Skeletal muscle satellite cell (primary cell): ENCODE measurements around the gene PRR15.

Experiments
- H3K27me3 ChIP-seq: 2 replicates; pipeline ENCODE4 v1.7.0; 2013; ENCODE audit warnings: low read length; ENCODE audit not compliant: control insufficient read depth, insufficient read depth
- H3K36me3 ChIP-seq: 2 replicates; pipeline ENCODE4 v1.7.0; 2013; ENCODE audit warnings: mild to moderate bottlenecking, control low read depth, low read length; ENCODE audit not compliant: insufficient read depth
- H3K4me1 ChIP-seq: 2 replicates; pipeline ENCODE4 v1.7.0; 2013; ENCODE audit warnings: low read length; ENCODE audit not compliant: control insufficient read depth, insufficient read depth
- H3K4me2 ChIP-seq: 2 replicates; pipeline ENCODE4 v1.7.0; 2013; ENCODE audit warnings: mild to moderate bottlenecking, low read length
- H3K4me3 ChIP-seq: 2 replicates; pipeline ENCODE4 v1.7.0; 2013; ENCODE audit warnings: low read length
- H3K9ac ChIP-seq: 2 replicates; pipeline ENCODE4 v1.7.0; 2013; ENCODE audit warnings: mild to moderate bottlenecking, low read depth, low read length, moderate library complexity
- H3K9me3 ChIP-seq: replicated peaks from 2 replicates; pipeline ENCODE4 v1.7.0; 2013; ENCODE audit warnings: mild to moderate bottlenecking, control low read depth, low read length

PRR15 gene

GRCh38 chr7:29572558-29572957 lies 8.9 kb downstream of the PRR15 start:
- peaks cover 17% of the 10 kb centered on the region for H3K27me3 ChIP-seq
- H3K9me3 ChIP-seq: no peaks in the 10 kb centered on the region
- no peaks in the 10 kb centered on the region for H3K4me1 ChIP-seq
- H3K36me3 ChIP-seq: no peaks in the 10 kb centered on the region
- H3K9ac ChIP-seq: no peak overlapping the region
- H3K4me2 ChIP-seq: no peak overlapping the region
- no peak overlapping the region for H3K4me3 ChIP-seq

DNA sequence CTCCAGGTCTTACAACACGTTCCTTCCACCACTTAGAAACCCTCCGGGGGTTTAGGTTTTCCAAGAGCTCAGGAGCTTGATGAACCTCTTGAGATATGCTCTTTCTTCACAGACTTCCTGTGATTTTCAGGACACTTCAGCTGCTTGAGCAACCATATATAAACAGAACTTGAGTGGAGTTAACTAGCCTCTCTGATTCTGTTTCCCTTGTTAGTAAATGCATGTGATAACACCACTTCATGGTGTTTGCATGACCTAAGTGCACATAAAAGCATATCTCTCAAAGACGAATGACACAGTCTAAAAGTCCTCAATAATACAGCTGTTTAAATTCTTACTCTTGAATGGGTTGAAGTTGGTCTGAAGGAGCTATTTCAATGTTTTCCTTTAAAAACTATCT lies 9.9 kb downstream of the PRR15 start:
- Histone ChIP-seq H3K4me1 (no peaks in the 10 kb centered on the region), H3K9ac (no peak overlapping the region), H3K36me3 (no peaks in the 10 kb centered on the region), H3K4me3 (no peak overlapping the region), H3K9me3 (no peaks in the 10 kb centered on the region), H3K27me3 (peaks cover 16% of the 10 kb centered on the region), H3K4me2 (no peak overlapping the region)

GRCh38 chr7:29574659-29575058 lies 11.0 kb downstream of the PRR15 start:
- Histone ChIP-seq H3K9me3 (no peaks in the 10 kb centered on the region), H3K36me3 (no peaks in the 10 kb centered on the region), H3K27me3 (peaks cover 9% of the 10 kb centered on the region), H3K4me3 (no peak overlapping the region), H3K4me1 (no peaks in the 10 kb centered on the region), H3K9ac (no peak overlapping the region), H3K4me2 (no peak overlapping the region)

DNA sequence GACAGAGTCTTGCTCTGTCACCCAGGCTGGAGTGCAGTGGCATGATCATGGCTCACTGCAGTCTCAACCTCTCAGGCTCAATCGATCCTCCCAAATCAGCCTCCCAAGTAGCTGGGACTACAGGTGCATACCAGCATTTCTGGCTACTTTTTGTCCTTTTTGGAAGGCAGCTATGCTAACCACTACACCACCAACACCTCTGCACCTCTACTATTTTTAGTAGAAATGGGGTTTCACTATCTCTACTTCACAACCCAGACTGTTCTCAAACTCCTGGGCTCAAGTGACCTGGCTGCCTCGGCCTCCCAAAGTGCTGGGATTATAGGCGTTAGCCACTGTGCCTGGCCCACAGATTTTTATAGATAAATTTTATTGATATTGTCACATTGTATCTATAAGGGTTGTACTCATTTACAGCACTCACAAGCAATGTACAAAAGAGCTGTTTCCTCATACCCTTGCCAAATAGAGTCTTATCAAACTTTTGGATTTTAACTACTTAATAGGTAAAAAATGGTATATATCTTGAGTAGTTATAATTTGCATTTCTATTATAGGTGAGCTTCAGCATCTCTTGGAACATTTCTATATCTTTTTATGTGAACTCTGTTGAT lies 23.7 kb downstream of the PRR15 start:
- Histone ChIP-seq H3K4me1 (no peaks in the 10 kb centered on the region), H3K9ac (no peak overlapping the region), H3K4me2 (no peak overlapping the region), H3K36me3 (no peaks in the 10 kb centered on the region), H3K4me3 (no peak overlapping the region), H3K27me3 (peaks cover 2% of the 10 kb centered on the region), H3K9me3 (no peaks in the 10 kb centered on the region)

DNA sequence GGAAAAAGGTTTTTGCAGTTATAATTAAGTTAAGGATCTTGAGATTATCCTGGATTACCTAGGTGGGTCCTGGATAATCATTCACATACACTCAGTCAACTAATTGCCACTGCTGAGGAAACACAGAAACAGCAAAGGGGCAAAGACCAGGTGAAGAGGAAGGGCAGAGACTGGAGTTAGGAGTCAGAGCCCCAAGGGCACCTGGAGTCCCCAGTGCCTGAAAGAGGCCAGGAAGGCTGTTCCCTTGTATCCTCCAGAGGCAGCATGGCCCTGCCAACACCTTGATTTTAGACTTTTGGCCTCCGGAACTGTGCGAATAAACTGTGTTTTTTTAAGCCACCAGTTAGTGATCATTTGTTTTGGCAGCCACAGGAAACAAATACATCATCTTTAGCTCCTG lies 24.6 kb downstream of the PRR15 start:
- Histone ChIP-seq H3K36me3 (no peaks in the 10 kb centered on the region), H3K9me3 (no peaks in the 10 kb centered on the region), H3K4me1 (no peaks in the 10 kb centered on the region), H3K9ac (no peak overlapping the region), H3K27me3 (peaks cover 2% of the 10 kb centered on the region), H3K4me2 (no peak overlapping the region), H3K4me3 (no peak overlapping the region)

DNA sequence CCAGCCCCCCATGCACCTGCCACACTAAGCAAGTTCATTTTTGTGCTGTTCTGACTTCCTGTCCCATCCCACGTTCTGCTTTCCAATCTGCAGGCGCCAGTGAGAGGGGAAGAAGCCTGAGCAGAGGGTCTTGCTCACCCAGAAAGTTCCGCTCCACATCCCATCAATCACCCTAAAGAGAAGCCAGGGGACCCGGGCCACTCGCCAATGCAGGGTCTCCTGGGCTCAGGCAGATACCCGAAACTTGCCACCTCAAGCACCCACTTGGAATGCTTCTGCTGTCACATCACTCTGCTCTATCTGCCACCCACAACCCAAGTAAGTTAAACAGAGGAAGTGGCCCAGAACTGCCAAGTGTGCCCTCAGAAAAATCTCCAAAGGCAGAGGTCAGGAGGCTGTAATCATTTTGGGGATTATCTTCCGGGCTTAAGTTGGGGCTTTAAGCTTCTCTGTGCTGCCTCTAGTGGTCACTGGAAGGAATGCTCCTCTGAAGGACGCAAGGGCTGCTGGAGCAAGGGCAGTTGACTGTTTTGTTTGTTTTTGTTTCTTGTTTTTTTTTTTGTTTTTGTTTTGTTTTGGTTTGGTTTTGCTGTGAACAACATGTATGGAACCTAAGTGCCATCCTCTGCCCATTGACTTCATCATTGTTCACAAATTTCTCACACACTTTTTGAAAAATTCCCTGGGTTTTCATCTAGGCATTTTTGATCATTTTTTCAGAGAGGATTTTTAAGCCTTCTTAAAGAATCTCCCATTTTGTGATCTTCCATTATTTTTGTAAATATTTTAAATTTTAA lies 25.5 kb downstream of the PRR15 start:
- no peak overlapping the region for H3K9ac ChIP-seq
- no peak overlapping the region for H3K4me3 ChIP-seq
- H3K36me3 ChIP-seq: no peaks in the 10 kb centered on the region
- no peaks in the 10 kb centered on the region for H3K9me3 ChIP-seq
- H3K4me1 ChIP-seq: no peaks in the 10 kb centered on the region
- peaks cover 2% of the 10 kb centered on the region for H3K27me3 ChIP-seq
- no peak overlapping the region for H3K4me2 ChIP-seq

DNA sequence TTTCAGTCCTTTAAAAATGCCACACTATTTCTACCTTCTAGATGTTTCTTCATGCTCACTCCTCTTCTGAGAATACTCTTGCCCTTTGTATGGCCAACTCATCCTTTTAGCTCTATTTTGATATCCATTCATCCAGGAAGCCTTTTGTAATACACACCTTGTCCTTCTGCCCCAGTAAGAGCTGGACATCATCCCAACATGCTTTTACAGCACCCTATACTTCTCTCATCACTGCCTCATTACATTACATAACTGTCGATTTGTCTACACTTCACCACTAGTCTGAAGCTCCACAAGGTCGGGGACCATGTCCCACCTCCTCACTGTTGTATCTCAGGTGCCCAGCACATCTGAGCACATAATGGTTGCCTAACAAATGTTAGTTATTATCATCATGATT lies 29.2 kb downstream of the PRR15 start:
- peaks cover 2% of the 10 kb centered on the region for H3K27me3 ChIP-seq
- H3K4me3 ChIP-seq: no peak overlapping the region
- no peak overlapping the region for H3K9ac ChIP-seq
- no peak overlapping the region for H3K4me2 ChIP-seq
- no peaks in the 10 kb centered on the region for H3K36me3 ChIP-seq
- H3K9me3 ChIP-seq: no peaks in the 10 kb centered on the region
- no peaks in the 10 kb centered on the region for H3K4me1 ChIP-seq

DNA sequence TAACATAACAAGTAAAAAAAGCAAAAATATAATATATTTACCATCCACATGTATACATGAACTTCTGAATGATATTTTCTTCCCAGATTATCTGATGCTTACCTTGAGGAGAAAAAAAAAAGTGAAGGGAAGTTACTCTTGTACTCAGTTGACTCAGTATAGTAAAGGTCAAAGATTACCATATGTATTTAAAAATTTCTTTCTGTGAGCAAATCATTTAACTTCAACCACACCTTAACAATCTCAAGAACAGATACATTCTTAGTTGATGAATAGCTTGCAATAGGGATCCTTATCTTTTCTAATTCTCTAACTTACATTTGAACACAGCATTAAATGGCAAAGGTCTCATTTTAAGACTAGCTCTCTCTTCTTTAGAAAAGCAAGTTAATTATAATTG lies 29.8 kb downstream of the PRR15 start:
- Histone ChIP-seq H3K9me3 (no peaks in the 10 kb centered on the region), H3K4me1 (no peaks in the 10 kb centered on the region), H3K4me3 (no peak overlapping the region), H3K36me3 (no peaks in the 10 kb centered on the region), H3K27me3 (peaks cover 2% of the 10 kb centered on the region), H3K9ac (no peak overlapping the region), H3K4me2 (no peak overlapping the region)

DNA sequence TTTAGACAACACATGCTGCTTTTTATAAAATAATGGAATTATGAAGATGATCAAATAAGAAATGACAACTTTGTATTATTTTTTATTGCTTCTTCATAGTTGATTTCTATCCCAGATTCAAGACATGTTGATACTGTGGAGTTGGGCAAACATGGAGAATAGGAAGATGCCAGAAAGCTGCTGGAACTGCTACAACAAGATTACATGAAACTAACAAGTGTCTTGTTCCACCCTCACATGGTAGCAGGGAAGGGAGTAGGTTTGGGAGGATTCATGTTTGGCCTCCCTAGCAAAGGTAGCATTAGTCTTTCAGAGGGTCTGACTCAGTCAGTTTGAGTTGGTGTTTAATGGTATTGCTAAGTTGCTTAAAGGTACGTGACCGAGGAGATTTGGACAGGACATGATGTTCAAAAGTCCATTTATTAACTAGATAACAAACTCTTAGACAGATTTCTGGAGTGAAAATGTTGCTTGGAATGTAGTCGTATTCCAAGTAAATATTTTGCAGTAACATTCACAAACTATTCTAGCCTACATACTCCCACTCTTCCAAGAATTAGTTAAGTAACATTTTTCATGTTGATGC lies 33.1 kb downstream of the PRR15 start:
- Histone ChIP-seq H3K4me3 (no peak overlapping the region), H3K9ac (no peak overlapping the region), H3K4me2 (no peak overlapping the region), H3K27me3 (peaks cover under 1% of the 10 kb centered on the region), H3K4me1 (no peaks in the 10 kb centered on the region), H3K9me3 (no peaks in the 10 kb centered on the region), H3K36me3 (no peaks in the 10 kb centered on the region)

DNA sequence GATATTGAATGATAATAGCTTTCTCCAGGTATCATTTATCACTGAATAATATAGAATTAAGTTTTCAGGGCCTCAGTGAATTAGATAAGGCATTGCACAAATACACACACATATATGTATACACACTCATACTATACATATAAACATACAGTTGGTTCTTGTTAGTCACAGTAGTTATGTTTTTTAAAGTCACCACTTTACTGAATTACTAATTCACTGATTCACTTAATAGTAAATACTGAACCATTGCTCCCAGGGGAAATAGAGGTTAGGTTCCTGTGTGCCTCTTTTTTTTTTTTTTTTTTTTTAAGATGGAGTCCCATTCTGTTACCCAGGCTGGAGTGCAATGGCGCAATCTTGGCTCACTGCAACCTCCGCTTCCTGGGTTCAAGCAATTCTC lies 33.6 kb downstream of the PRR15 start:
- Histone ChIP-seq H3K4me2 (no peak overlapping the region), H3K36me3 (no peaks in the 10 kb centered on the region), H3K4me1 (no peaks in the 10 kb centered on the region), H3K27me3 (no peaks in the 10 kb centered on the region), H3K9ac (no peak overlapping the region), H3K9me3 (no peaks in the 10 kb centered on the region), H3K4me3 (no peak overlapping the region)

DNA sequence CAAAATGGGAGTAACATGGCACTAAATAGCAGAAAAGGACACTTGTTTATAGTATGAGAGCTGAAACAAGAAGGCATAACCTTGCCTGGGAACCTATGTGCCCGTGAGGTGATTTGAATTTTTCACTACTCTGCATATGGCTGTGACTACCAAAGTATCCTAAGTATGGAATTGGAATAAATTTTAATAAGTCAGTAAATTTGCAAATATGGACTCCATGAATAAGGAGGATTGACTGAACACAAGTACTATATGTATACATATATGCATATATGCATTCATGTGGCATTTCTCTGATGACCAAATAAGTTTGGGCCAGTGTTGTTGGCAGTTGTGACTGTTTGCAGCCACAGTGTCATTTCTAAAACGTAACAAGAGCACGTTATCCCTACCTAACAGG lies 34.5 kb downstream of the PRR15 start:
- H3K4me2 ChIP-seq: no peak overlapping the region
- no peaks in the 10 kb centered on the region for H3K4me1 ChIP-seq
- H3K9me3 ChIP-seq: no peaks in the 10 kb centered on the region

GRCh38 chr7:29598613-29599012 lies 35.0 kb downstream of the PRR15 start:
- Histone ChIP-seq H3K4me1 (no peaks in the 10 kb centered on the region), H3K9me3 (no peaks in the 10 kb centered on the region), H3K9ac (no peak overlapping the region), H3K36me3 (no peaks in the 10 kb centered on the region), H3K4me2 (no peak overlapping the region), H3K27me3 (no peaks in the 10 kb centered on the region), H3K4me3 (no peak overlapping the region)

More for the DNA sequence above, 34.5 kb downstream of the PRR15 start:
- H3K9ac ChIP-seq: no peak overlapping the region
- H3K36me3 ChIP-seq: no peaks in the 10 kb centered on the region
- H3K27me3 ChIP-seq: no peaks in the 10 kb centered on the region
- H3K4me3 ChIP-seq: no peak overlapping the region
